ENCODE data around the gene MAP2K7.

DNA sequence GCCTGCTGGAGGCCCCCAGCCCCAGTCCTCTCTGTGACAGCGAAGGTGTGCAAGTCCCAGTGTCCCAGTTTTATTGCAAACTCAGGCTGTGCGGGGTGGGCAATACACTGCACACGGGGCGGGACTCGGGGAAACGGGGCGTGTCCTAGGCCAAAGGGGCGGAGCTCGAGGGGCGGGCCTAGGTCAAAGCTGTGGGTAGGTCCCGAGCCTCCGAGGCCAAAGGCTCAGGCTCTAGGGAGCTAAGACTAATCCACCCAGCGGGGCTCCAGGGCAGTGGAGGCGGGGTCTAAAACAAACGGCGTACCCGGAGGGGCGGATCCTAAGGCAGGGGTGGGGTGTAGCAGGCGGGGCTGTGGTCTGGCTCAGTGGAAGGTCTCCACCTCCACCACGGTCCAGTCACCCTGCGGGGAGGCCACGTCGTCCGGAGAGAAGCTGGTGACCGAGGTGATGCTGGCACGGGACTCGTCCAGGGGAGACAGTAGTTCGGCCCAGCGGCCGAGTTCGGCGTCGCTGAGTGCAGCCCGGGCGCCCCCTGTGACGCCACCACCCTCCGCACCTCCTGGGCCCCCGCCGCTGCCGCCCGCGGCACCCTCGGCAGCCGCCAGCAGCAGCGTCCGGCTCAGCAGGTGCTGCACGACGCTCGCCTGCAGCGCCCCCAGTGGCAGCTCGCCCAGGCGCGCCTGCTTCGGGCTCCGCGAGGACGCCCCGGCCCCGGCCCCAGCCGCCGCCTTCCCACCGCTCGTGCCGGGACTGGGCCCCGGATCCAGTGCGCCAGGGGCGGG, 34.8 kb upstream of the MAP2K7 start:
- no peak for TF ChIP-seq POLR2AphosphoS5 (IDR thresholded peaks at IDR 0.05; ENCODE audit: low read depth, low read length)
- TF ChIP-seq POLR2A (IDR thresholded peaks at IDR 0.05; ENCODE audit: low read depth, low read length), result no peak
- TF ChIP-seq TAF1 (IDR thresholded peaks at IDR 0.05; ENCODE audit: borderline replicate concordance, low read depth, low read length), result no peak
